GM18873 (cell line): ENCODE data around the gene ZCCHC14.
A peak's percentile ranks its signal among the peaks of the same experiment; 100 is the strongest.

Experiments used
- ATAC-seq: cut with Tn5 transposase; IDR thresholded peaks from one replicate; pipeline ENCODE4 v1.9.1; 2021; ENCODE audit warnings: mild to moderate bottlenecking, moderate library complexity, moderate number of reproducible peaks; ENCODE audit not compliant: unreplicated experiment, low FRiP score

Gene ZCCHC14

DNA sequence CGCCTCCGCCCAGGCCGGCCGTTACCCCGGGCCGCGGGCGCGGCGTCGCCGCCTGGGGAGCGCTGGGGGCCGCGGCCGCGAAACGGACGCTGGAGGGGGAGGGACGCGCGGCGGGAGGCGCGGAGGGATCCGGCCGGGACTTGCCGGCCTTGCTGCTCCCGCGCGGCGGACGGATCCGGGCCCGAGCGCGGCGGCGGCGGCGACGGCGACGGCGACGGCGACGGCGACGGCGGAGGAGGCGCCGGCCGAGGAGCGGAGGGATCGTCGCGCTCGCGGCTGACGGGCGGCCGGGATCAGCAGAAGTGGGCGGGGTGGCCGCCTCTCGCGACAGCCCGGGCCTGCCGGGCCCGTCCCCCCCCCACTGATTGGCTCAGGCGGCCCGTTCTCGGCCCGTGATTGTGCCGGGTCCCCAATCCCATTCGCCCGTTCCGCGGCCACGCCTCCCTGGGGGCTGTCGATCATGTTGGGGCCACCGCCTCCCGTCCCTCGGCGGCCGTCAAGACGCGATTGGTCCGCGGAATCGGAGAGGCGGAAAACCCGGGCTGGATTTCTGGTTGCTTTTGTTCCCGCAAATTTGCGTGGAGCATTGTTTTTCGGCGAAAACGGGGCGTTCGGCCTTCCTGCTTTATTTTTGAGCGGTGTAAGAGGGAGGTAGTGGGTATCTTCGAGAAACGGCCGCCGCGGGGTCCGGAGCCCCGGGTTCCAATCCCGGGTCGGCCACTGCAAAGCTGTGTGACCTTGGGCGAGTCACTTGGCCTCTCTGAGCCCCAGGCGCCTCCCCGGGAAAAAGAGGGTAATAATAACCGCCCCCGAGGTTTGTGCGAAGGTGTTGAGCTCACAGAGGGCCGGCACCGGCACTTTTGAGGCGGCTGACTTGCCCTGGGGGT is at the start of gene ZCCHC14:
Gene ZCCHC14 (minus strand): TSS at position 304 of the 887 bp plus-strand sequence. CDS start 786 bp downstream, outside the sequence.
- peak; percentile 78 for ATAC-seq

DNA sequence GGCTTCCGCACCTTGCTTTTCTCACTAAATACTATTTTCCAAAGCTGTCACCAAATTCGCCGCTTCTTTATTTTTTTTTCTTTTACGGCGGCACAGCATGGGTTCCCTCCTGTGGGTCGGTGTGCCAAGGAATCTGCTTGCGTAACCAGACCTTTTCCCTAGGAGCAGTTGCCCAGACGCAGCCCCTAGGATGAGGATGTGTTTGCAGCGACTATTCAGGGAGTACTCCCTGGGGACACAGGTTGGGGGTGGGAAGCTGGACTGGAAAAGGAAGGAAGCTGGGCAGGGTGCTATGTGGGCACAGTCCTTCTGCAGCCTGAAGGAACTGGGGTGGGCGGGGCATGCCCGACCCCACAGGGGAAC is 49.0 kb upstream of the ZCCHC14 start:
- ATAC-seq: no peak

DNA sequence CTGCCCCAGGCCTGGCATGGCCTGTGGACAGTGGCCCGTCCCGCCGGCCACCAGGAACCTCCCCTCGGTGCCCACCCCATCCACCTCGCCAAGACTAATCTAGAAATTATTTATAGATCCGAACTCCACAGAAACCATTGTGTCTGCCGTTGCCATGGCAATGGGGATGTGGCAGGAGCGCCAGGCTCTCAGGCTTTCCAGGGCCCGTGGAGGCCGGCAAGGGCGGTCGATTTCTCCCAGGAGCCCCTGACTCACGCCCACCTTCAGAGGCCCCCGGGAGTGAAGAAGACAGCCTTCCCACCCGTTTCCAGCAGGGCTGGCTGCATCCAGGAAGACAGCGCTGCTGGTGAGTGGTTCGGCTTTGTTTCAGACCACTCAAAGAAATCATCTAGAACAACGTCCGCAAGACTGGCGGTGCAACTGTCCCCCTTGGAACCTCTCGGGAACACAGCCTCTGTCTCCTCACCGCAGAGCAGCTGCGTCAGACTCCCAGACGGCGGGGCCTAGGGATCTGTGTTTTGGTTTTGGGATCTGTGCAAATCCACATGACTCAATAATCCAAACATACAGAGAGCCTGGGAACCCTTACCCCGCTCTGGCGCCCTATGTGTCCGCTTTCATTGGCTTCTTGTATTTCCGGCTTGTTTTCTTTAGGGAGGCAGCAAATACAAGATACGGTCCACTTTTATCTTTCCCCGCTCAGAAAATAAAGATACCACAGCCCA is 48.5 kb upstream of the ZCCHC14 start:
- no peak for ATAC-seq

DNA sequence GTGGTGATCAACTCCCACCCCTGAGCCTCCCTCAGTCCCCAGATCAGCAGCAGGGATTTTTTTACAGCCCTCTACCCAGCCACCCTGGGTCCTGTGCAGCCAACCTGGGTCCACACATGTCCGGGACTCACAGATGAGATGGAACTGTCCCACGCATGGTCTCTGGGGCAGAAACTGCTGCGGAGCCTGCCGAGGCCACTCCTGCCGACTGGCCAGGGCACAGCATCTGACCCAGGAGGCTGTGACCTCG is 48.0 kb upstream of the ZCCHC14 start:
- no peak for ATAC-seq

DNA sequence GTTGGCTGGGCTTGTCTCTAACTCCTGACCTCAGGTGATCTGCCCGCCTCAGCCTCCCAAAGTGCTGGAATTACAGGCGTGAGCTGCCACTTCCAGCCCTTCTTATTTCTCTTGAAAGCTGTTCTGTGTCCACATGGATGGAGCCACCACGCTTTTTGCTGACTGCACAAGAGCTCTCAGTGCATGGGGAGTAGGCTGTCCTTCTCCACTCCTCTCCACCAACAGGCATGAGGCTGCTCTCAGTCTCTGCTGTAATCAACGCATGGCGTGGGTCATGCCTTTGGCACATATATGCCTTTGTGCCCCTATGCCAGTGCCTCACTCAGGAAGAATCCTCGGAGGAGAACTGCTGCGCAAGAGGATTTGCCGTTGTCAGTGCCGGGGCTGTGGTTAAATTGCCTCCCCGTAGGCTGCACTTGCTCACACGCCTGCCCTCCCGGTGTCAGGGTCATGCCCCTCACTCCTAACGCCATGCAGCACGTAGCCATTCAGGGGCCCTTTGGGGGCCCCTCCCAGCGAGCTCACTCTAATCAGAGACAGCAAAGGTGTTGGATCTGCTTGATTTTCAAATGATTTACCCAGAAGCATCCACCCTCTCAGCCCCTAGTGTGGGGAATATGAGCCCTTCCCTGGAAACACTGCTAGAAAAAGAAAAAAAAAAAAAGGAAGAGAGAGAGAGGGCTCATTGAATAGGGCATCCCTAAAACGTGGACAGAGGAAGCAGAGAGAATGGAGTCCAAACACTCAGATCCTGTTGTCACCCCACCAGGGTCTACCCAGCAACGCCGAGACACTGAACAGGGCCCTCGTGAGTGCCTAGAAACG is 47.5 kb upstream of the ZCCHC14 start:
- no peak for ATAC-seq

DNA sequence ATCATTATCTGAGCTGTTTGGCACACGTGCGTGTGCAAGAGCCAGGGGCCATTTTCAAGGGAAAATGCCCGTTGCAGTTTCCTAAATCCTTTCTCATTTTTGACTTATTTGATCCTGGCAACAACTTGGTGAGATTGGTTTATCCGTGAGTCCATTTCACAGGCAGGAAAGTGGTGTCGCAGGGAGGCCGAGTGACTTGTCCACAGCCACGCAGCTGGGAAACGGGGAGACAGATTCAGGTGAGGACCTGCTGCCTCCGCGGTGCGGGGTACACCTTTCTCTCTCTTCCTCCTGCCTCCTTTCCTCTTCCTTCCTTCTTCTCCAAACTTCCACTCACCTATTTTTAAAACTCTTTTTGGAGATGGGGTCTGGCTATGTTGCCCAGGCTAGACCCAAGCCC is 46.3 kb upstream of the ZCCHC14 start:
- no peak for ATAC-seq

DNA sequence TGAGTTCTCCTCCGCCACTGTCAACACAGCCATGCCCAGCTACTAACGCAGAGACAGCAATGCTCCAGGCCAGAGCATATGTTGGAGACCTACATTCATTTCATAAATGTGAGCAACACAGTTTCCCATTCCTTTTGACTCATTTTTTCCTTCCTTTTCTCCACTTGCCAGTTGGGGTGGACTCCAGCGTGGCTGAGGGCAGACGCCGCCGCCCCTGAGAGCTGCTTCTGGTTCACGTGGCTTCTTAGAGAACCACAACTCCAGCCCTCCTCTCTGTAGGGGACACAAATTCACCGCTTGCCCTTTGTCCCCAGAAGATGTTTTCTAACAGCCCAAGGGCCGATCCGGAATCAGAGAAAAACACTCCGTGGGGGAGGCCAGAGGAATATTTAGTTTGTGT is 45.8 kb upstream of the ZCCHC14 start:
- no peak for ATAC-seq

DNA sequence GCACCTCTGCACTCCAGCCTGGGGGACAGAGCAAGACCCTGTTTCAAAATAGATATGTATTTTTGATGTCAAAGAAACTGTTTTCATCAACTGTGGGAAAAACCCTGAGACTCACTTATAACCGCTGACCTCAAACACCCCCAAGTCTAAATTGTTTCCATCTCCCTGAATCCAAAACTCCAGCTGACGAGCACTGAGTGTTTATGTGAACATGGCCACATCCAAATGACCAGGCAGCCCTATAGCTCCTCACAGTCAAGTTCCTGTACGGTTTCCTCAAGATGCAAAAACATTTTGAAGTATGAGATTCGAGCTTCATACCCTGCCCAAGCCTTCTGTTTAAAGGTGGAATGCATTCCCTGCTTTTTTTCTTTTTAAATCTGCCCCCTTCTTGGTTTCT is 45.3 kb upstream of the ZCCHC14 start:
- no peak for ATAC-seq

DNA sequence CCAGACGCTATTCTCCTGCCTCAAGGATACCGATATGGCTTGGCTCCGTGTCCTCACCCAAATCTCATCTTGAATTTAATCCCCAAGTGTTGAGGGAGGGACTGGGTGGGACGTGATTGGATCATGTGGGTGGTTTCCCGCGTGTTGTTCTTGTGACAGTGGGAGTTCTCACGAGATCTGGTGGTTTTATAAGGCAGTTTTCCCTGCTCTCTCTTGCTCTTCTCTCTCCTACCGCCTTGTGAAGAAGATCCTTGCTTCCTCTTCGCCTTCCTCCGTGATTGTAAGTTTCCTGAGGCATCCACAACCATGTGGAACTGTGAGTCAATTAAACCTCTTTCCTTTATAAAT is 43.9 kb upstream of the ZCCHC14 start:
- ATAC-seq: no peak

DNA sequence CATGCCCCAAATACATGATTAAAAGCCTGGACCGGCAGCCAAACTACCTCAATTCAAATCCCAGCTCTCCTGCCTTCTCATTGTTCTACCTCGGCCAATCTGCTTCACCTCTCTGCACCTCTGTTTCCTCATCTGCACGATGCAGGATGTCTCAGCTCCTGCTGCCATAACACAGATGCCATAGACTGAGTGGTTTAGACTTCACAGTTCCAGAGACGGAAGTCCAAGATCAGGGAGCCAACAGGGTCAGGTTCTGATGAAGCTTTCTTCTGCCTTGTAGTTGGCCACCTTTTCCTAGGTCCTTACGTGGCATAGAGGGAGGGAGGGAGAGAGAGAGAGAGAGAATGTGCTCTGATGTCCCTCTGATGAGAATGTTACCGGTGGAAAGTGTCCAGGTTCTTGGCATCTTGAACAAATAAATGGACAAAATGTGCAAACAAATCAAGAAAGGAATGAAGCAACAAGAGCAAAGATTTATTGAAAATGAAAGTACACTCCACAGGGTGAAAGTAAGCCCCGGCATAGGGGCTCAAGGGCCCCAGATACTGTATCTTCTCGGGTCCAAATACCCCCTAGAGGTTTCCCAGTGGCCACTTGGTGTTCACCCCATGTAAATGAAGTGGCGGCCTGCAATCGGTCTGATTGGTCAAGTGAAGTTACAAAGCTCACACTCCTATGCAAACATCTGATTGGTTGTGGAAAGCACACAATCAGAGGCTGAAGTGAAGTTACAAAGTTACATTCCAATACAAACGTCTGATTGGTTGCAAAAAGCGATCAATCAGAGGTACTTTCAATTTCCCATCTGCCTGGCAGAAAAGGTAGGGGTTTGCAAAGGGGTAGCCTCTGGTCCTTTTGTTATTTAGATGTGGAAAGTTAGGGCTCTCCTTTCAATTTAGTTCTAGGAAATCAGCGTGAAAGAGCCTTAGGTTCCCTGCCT is 43.3 kb upstream of the ZCCHC14 start:
- ATAC-seq: no peak

DNA sequence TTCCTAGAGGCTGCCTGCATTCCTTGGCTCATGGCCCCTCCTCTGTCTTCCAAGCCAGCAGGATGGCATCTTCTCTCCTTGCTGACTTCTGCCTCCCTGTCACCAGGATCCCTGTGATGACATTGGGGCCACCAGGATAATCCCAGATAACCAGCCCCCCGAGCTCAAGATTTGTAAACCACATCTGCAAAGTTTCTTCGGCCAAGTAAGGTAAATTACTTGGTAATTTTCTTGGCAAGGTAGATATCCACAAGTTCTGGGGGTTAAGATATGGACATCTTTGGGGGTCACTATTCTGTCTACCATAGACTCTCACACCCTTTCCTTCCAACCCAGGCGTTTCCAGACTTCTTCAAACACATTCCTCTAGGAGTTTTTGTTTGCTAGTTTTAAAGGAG is 42.6 kb upstream of the ZCCHC14 start:
- ATAC-seq: no peak

DNA sequence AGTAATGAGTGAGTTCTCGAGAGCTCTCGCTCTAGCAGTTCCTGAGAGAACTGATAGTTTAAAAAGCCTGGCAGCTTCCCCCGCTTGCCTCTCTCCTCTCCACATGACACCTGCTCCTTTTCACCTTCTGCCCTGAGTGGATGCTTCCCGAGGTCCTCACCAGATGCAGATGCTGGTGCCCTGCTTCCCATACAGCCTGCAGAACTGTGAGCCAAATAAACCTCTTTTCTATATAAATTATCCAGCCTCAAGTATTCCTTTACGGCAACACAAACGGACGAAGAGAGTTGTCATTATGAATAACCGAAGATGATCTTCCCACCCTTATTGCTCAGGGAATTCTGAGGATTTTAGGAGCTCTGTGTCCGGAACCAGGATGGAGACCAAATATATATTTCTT is 41.9 kb upstream of the ZCCHC14 start:
- no peak for ATAC-seq

DNA sequence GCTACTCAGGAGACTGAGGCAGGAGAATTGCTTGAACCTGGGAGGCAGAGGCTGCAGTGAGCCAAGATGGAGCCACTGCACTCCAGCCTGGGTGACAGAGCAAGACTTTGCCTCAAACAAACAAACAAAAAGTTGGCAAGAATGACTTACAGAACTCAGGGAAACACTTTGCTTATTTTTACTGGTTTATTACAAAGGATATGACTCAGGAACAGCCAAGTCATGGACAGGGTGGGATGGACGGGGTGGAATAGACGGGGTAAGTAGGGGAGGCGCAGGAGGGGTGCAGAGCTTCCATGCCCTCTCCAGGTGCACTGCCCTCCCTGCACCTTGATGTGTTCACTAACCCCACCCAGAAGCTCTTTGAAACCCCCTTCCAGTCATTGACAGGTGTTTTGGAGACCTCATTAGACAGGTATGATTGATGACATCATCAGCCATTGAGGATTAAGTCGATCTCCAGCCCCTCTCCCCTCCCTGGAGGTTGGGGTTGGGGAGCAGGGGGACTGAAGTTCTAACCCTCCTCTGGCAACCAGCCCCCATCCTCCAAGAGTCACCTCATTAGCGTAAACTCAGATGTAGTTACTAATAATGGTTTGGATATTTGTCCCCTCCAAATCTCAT is 41.3 kb upstream of the ZCCHC14 start:
- ATAC-seq: no peak

DNA sequence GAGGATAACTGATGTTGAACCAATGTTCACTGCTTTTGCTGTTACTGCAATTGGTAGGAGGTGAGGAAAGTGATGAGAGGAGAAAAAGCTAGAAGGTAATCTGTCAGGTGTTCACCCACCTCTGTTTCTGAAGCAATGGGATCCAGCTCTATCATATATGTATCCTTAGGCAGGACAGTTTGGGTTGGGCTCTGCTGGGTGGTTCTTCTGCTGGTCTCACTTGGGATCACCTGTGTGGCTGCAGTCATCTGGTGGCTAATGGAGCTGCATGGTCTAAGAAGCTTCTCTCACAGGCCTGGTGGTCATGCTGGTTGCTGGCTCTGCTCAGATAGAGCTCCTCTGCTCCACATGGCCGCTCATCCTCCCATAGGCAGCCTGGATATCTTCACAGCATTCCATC is 40.2 kb upstream of the ZCCHC14 start:
- ATAC-seq: no peak

DNA sequence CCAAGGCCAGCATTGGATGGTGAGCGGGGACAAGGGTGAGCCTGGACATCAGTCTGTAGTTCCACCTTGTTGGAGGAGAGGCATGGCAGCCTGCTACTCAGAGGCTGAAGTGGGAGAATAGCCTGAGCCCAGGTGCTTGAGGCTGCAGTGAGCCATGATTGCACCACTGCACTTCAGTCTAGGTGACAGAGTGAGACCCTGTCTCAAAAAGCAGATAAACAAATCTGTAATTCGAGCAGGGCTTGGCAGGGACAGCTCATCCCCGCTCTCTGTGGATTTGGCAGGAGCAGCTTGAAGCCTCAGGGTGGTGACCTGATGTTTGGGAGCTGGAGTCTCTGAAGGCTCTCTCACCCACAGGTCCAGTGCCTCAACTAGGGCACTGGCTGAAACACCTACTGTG is 38.6 kb upstream of the ZCCHC14 start:
- no peak for ATAC-seq

DNA sequence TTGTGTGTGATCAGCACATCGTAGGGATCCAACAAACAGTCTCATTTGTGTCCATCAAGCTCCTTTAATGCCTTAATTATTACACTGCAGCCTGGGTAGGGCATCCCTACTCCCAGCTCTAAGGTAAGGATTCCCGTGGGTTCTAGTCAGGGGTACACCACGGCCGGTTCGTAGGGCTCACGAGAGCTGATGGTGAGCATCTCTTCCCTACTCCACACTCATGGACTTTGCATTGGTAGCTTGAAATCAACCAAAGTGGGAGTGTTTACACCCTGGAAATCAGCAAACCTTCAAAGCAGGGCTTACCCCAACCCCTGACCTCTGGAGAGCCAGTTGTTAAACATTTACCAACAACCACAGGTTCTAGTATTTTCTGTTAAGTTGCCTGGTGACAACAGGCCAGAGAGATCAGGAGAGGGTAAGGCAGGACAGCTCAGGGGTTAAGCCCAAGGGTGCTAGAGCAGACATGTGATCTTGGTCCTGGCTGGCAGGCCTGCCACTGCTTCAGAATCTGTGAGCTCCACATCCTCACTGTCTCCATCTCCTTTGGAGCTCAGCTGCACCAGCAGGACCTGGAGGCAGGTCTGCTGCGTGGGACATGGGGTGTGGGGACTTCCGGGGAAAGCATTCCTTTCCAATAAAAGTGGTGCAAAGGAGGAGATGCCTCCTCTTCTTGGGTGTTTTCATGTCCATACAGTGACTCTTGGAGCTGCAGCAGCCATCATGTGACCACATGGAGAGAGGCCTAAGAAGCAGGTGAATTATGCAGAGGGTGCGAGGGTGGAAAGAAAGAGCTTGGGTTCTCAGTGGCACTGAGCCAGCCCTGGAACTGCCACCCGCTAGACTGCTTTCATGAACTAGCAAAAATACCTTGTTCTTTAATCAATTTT is 36.1 kb upstream of the ZCCHC14 start:
- no peak for ATAC-seq

DNA sequence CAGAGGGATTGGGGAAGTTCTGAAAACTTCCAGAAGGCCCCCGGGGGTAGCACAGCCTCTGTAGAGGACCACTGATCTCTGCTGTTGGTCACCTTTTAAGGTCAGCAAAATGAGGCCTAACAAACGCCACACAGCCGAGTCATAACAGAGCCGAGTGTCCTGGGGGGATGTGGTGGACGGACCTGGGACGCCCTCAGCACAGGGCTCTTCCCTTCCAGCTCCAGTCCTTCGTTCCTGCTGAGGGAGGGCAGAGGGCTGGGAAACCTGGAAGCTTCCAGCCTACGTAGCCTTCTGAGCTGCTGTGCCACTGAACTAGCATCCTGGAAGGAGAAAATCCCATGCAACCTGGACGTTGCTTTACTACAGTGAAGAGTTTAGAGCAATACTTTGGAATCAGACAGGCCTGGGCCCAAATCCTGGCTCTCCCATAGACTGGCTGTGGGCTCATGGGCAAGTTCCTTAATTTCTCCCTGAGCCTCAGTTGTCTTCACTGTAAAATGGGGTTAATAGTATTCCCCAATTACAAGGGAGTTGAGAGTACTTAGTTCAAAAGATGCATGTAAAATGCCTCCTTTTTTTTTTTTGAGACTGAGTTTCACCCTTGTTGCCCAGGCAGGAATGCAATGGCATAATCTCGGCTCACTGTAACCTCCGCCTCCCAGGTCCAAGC is 34.4 kb upstream of the ZCCHC14 start:
- no peak for ATAC-seq

DNA sequence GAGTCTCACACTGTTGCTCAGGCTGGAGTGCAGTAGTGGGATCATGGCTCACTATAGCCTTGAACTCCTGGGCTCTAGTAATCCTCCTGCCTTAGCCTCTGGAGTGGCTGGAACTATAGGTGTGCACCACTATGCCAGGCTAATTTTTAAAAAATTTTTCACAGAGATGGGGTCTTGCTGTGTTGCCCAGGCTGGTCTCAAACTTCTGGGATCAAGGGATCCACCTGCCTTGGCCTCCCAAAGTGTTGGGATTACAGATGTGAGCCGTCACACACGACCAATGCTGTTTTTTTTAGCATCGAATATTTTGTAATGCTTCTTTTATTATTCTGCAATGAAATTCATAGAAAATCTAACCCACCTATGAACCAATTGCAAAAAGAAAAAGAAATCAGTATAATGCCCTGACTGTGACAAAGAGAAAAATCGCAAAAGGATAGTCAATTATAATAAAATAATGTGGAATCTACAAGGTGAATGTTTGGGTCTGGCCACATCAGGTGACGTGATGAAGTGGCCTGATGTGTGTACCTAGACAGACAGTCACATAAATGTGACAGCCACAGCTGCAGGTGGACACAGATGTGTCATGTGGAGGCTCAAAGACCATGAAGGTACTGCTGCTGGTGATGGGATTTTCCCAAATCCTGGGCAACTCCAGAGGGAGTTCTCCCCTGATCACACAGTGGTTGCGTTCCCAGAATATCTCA is 33.6 kb upstream of the ZCCHC14 start:
- no peak for ATAC-seq
